ENCODE data around the gene PHRF1.

The PHRF1 gene

DNA sequence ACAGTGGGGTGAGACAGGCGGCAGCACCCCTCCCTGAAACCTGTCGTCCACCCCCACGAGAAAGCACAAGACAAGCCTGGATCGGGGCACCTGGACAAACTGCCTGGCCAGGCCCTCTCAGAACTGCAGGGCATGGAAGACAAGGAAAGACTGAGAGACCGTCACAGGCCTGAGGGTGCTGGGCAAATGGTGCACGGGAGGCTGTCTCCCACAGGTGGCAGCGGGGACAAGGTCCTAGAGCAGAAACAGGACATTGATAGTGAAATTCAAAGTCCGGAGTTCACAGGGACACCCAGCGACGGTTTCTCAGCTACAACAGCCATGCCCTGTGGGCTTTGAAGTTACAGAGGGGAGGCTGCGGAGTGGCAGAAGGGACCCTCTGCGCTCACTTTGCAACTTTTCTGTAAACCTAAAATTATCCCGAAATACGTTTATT is 81.4 kb downstream of the PHRF1 start:
- H3K4me3 ChIP-seq (ENCODE audit: low read length), result no peak overlapping the region

GRCh38 chr11:659532-660085 is 83.3 kb downstream of the PHRF1 start:
- no peak for DNase-seq (ENCODE audit: low read depth, low spot score)
- H3K4me3 ChIP-seq (ENCODE audit: low read length), result no peak overlapping the region

More for the DNA sequence above, 81.4 kb downstream of the PHRF1 start:
- DNase-seq (ENCODE audit: low read depth, low spot score), result no peak

DNA sequence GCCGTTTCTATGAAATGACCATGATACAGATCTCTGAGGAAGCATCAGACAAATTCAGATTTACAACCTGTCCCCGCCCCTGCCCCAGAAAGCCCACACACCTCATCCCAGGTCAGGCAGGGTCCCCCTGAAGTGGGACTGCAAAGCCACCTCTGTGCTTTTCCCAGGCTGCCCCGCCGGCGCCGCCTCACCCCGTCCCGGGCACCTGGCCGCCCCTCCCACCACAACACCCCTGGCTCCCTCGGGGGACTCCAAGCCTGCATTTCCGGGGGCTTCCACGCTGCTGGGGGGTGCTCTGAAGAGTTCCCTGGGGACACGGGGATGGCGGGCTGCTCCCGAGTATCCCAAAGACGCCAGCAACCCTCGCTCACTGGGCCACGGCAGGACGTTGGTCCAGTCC is 84.0 kb downstream of the PHRF1 start:
- DNase-seq (ENCODE audit: low read depth, low spot score), result no peak
- H3K4me3 ChIP-seq (ENCODE audit: low read length), result no peak overlapping the region

GRCh38 chr11:660681-661444 is 84.6 kb downstream of the PHRF1 start:
- DNase-seq (ENCODE audit: low read depth, low spot score), result no peak
- H3K4me3 ChIP-seq (ENCODE audit: low read length), result no peak overlapping the region
